ENCODE data around the gene NADSYN1.

The NADSYN1 gene

DNA sequence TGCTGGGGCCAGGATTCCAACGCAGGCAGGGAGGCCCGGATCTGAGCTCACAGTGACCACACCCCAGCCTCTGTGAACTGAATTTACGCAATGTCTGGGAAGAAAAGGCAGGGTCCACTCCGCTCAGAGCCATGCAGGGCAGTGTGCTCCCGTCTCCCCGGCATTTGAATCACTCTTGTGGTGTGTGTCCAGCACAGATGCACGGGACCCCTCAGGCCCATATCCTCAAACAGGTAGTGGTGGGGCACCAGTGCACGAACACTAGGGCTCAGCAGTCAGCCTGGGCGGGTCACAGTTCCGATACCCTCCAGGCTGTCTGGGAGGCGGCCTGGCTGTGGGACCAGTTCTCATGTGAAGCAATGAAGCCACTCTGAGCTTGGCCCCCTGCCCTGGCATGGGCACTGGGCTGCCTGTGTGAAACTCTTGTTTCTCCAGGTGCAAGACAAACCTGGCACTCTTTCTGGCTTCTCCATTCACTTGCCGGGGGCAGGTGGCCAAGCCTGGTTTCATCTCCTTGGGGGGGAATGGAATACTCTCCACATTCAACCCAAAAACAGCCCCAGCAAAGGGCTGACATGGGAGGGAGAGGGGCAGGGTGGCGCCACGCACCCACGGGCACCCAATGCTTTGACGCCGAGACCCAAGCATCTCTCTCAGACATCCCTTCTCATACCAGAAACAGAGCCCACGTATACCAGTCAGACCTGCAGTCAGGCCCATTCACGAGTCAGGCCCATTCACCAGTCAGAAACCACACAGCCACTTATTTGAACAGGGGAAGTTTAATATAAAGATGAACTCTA is 19.2 kb upstream of the NADSYN1 start:
- DNase-seq: no peak

DNA sequence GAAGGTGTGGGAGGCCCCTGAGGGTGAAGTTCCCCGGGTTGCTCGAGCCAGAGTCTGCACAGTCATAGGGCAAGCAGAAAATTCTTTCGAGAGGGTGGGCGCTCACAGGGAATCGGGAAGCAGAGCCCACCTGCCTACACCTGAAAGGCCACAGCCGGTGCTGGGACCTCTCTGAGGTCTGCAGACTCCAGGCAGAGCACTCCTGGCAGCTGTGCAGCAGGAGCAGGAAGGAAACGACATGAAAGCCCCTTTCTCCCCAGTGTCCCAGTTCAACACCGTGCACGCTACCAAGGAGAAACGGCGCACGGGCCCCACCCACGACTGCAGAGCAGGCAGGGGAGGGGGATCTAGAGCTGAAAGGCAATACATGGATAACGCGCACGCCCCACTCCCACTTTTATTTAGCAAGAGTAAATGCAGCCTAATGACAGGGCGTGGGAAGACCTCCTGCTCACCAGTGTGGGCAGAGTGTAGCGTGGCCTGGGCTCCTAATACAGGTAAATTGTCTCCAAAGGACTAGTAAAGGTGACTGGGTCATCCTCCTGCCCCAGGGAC is 18.4 kb upstream of the NADSYN1 start:
- no peak for DNase-seq

DNA sequence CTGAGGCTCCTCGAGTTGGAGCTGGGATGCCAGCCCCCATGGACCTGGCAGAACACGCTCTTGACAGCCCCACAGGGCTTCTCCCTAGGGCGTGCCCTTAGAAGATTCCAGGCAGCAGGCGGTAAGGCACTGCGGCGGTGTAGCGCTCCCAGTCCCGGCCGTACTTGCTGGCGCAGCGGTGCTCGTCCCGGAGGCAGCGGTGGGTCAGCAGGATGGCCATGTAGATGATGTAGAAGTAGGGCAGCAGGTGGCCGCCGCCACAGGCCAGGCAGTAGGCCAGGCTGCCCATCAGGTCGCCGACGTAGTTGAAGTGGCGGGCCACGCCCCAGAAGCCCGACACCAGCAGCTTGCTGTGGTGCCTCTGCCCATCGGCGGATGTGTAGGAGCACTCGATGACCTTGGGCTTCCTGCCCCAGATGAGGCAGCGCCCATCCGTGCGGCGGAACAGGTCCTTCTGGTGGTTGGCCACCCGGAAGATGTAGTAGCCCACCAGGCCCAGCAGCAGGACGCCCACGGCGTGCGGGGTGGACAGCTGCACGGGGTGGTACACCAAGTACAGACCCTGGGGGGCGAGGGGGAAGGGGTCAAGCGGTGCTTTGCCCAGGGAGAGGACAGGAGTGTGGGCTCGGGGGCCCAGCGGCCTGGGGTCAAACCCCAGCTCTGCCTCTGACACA is 17.6 kb upstream of the NADSYN1 start:
- no peak for DNase-seq

DNA sequence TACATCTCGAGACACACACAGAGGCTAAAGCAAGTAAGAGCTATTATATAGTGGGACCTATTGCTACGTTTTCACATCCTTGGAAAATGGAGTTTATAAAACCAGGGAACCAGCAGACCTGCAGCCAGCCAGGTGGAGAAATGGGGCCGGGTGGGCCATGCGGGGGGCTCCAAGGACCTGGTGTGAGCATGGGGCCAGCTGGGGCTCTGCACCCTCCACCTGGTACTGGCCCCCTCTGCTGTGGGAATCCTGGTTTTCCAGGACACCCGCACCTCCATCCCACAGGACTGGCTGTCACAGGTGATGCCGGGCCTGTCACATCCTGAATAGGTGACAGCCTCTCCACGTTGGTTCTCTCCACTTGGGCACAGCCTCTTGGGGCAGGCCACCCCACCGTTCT is 16.1 kb upstream of the NADSYN1 start:
- DNase-seq: no peak

DNA sequence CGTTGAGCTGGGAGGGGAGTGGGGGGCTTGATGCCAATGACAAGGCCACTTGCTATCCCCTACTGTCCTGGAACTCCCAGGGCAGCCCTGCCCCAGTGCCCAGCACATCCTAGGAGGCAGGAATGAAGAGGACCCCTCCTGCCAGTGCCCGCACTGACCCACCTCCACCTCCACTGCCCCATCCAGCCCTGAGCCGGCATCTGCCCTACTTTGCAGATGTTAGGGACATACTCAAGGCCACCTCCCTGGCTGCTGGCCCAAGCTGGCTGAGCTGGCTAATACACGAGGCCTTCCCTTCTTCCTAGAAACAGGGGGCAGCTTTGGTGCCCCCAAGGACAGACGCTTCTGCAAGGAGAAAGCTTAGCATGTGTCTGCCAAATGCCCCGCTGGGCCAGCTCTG is 15.6 kb upstream of the NADSYN1 start:
- no peak for DNase-seq

DNA sequence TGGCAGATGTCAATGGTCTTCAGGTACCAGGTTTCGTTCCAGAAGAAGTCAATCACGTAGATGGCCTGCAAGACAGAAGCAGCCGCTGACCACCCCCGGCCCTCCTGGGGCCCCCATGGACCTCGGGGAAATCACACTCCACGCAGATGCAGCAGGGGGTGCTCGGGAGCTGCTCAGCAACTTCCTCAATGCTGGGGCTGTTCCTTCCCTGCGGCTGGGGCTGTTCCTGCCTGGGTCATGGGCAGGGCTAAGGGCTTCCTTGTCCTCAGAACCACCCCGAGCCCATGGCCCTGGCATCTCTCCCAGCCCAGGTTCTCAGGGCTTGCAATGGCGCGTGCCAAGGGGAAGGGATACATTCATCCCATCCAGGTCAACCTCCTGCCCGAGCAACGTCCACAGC is 15.1 kb upstream of the NADSYN1 start:
- DNase-seq: no peak

DNA sequence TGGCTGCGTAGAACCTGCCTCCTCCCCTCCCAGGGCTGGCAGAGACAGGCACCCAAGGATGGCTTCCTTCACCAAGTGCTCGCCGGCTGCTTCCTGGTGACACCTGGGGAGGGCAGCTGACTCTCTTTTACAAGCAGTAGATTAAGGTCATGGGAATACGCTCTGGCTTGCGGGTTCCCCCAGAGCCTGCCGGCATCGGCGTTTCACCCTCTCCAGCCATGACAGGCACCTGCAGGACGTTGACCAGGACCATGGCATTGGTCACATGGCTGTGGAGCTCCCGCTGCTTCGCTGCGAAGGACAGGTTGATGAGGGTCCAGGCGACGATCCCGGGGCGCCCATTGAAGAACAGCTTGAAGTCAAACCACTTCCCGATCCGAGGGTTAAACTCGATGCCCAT is 14.4 kb upstream of the NADSYN1 start:
- DNase-seq: no peak

DNA sequence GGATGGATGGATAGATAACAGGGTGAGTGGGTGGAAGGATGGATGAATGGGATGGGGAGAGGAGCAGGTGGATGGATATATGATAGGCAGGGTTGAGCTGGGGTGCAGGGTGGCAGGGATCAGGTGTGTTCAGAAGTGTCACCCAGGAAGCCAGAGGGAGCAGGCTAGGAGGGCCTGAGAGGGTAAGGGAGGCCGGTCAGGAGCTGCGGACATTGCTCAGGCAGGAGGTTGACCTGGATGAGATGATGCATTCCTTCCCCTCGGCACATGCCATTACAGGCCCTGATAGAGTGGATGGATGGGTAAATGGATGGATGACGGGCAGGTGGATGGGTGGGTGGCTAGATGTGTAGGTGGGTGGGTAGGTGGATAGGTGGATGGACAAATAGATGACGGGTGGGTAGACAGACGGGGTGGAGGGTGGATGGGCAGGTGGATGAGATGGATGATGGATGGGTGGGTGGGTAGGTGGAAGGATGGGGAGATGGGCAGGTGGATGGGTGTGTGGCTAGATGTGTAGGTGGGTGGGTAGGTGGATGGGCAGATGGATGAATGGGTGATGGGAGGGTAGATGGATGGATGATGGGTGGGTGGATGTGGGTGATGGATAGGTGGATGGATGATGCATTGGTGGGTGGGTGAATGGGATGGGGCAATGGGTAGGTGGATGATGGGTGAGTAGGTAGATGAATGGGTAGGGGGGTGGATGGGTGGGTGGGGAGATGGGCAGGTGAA is 12.8 kb upstream of the NADSYN1 start:
- no peak for DNase-seq

DNA sequence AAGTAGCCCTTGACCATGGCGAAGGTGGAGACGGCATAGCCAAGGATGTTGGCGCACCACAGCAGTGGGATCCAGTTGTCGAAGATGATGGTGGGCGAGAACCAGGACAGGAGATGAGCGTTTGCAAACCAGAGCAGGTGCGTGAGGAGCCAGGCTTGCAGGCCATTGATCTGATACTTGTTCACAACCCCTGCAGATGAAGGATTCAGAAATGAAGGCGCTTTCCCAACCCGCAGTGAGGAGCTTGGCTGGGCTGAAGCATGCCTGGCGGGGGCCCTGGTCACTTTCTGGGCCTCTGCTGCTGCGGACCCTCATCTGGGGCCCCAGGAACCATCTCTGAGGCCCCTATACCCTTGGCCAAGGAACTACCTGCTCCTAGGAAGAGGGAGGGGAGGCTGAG is 11.8 kb upstream of the NADSYN1 start:
- no peak for DNase-seq

DNA sequence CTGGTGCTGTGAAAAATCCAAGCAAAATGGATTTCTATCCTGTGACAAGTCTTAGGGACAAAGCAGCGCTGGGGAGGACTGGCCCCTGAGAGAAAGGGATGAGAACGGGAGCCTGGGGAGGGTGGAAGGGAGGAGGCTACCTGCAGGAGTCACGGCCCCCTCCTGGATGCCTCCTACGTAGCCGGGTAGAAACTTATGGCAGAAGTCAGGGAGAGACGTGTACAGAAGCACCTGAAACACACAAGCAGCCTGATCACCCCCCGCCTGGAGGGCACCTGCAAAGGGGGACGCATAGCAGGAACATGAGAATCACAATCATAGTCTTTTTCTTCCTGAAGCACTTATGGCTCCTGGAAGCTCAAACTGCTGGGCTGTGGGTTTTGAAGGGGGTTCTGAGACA is 10.9 kb upstream of the NADSYN1 start:
- DNase-seq: no peak

DNA sequence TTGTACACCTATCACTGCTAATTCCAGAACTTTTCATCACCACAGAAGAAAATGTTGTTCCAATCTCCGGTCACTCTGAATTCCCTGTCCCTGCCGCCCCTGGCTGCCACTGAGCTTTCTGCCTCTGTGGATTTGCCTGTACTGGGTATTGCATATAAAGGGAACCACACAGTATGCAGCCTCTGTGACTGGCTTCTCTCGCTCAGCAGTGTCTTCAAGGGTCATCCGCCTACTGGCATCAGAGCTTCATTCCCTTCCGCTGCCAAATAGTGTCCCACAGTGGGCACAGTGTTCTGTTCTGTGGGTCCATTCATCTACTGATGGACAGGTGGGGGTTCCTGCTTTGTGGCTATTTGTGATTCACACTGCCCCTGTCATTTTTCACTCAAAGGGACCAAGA is 10.1 kb upstream of the NADSYN1 start:
- no peak for DNase-seq

DNA sequence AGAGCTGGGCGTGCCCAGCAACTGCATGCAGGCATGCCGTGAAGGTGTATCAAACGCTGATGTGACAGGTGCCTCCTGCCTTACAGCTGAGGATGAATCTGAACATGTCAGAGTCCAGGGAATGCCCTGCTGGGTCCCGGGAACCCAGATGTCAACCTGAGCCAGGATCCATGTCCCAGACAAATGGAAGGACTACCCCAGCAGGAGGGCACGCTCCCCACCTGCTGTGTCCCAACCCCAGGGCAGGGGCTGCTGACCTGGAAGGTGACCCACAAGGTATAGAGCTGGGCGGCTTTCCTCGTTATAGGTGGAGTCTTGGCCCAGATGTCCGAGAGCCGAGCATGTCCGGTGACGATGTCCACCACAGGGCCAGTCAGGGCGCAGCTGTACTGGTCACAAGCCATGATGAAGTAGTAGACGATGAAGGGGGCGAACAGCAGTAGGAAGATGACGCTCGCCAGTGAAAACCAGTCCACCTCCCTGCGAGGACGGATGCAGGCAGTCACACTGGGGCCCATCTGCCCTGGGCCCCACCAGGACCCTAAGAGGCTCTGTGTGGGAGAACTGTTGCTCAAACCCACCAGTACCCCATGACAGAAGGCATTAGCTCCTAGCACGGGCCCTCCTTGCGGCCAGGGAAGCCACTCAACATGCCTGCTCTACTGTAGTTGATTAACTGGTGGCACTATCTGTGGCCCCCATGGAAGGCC is 9.1 kb upstream of the NADSYN1 start:
- no peak for DNase-seq

DNA sequence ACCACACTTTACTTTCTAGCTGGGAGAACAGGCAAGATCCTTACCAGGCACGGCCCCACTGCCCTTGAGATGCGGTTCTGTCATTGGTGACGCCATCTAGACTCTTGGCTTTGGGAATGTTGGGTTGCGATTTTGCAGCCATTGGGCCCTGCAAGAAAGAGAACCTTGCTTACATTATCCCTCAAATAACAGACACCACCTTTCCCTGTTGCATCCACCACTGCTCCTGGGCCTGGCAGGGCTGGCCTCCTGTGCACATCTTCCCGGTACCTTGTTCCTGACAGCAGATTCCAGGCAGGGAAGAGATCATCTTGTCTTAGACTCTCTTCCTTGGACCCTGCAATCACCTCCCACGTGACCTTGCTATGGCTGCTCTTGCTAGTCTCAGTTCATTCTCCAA is 8.2 kb upstream of the NADSYN1 start:
- DNase-seq: no peak

DNA sequence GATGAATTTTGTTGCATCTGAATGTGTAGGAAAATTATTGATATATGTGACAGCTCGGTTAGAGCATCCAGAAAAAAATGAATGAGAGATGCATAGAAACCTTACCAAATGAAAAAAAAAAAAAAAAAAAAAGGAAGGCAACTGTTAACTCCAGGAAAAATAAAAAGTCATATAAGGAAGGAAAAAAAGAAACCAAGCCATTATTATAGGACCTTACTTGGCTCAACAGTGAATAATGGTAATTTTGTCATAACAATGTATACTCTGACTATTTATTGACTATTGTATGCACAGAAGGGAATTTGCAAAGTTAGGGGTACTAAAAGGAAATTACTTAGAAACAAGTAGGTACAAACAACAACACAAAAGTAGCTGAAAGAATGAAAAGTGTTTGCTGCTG is 6.9 kb upstream of the NADSYN1 start:
- DNase-seq: no peak

DNA sequence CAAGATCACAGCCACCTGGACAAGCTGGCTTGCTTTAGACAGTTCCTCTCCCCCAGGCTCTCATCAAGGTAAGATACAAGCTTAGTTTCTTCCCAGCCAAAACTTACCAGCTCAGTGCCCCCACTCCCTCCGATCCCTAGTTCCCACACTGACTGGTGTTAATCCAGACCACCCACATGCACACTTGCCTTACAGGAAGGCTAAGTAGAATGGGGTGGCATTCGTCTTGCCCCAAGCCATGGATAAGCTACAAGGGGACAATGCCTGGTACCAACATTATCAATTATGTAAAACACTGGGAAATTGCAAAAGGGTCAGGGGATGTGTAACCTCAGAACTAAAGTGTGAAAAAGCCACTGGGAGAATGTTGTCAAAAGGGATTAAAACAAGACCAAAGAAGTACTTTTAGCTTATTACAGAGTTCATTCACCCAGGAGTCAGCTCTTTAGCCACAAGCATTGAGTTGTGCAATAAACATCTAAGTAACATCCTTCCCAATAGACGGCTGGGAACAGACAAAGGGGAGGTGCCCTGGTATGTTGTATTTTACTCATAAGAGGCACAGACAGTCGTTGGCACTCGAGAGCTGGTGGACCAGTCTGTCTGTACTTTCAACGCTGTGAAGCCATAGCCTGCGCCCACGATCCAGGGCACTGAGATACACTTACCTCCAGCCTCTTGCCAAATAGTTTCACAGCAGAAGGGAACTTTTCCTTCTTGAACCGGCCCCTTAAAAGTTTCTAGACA is 5.9 kb upstream of the NADSYN1 start:
- DNase-seq: peak; percentile 75

DNA sequence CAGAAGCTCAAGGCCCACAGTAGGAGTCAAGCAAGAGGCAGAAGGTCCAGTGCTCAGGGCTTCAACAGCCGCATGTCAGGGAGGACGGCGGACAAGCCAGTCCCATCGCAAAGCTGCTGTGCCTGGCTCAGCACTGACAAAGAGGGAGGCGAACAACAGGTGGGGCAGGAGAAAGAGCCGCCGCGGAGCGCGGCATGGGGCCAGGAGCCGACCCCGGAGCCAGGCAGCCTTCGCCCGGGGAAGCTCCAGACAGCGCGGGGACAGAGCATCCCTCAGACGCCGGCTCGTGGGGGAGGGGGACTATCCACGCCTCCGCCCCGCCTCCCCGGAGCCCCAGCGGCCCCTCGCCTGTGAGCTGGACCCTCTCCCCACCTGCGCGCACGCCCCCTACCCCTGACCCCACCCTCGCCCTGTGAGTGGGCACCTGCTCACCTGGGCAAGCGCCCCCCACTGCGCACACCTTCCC is 5.2 kb upstream of the NADSYN1 start:
- DNase-seq: peak; percentile 46

DNA sequence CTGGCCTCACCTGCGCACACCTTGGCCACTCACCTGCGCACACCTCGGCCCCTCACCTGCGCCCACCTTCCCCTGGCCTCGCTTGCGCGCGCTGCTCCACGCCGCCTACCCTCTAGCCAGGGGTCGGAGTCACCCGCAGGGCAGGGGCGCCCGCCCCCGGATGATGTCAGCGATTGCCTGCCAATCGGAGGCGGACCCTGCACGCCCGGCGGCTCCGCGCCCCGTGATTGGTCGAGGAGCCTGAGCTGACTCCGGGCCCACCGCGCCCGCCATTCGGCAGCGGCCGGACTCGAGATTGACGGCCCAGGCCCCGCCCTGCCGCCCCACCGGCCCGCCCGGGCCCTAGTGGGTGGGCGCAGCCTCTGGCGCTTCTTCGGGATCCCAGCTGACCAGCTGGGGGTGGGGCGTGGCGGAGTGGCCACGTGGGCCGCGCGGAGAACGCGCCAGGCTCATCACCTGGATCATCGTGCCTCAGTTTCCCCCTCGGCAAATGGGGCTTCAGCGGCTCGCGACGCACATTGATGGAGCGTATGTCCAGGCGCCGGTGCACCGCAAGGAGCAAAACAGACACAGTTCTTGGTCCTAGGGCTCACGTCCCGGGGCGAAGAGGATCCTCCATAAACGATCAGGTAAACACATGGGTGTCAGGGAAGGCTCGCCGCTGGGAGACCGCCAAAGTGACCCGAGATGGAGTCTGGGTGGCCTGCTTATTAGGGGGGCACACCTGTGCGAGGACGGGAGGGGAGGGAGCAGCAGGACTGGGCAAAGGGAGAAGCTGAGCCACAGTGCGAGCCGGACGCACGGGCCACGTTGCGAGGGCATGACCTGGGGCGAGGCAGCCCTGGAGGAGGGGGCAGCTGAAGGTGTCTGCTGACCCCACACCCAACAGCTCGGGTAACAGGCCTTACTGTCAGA is 4.5 kb upstream of the NADSYN1 start, which contains the start of gene DHCR7:
Gene DHCR7, minus strand, starts transcription at position 137 of the 915 bp plus-strand sequence. CDS start 3,441 bp downstream, outside the sequence.
- DNase-seq: peak; percentile 98

DNA sequence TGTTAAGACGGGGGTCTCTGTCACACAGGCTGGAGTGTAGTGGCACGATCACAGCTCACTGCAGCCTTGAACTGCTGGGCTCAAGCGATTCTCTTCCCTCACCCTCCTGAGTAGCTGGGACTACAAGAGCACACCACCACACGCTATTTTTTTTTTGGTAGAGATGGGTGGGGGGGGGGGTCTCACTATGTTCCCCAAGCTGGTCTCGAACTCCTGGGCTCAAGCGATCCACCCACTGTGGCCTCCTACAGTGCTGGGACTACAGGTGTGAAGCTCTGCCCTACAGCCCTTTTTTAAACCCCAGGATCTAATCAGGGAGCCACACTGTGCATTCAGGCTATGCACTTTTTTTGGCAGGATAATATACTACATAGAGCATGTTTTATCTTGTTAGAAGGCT is 3.4 kb upstream of the NADSYN1 start:
- peak; percentile 42 for DNase-seq

DNA sequence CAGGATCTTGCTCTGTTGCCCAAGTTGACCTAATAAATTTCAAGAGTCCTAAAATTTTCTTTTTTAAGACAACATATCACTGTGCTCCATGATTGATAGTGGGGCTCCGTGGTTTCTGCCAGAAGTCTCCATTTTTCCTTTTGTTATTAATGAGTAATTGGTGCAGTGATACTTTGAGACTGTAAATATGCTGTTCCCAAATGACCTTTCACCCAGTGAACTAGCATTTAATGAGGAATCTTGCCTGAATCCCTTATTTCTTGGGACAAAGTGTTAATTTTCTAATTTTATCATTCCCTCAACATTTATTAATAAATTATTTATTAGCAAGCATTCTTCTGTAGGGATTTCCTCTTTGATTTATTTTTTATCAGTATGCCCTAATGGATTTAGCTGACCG is 2.5 kb upstream of the NADSYN1 start:
- DNase-seq: no peak

DNA sequence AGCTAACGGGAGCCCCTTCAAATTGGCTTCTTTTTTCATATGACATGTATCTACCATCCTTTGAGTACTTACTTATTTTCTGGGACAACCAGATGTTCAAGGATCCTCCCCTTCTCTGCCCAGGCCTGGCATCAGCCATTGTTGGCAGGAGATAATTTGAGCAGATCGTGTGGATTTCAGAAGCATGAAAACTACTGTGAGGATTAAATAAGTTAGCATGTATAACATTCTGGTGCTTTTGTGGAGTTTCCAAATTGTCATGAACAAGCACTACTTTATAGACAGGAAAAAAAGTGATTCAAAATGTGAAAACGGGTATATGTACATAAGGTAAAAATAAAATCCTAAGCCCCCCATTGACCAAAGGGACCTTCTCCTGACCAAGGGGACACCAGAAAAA is 2.1 kb upstream of the NADSYN1 start:
- no peak for DNase-seq
